ENCODE measurements around the gene OMP.

DNA sequence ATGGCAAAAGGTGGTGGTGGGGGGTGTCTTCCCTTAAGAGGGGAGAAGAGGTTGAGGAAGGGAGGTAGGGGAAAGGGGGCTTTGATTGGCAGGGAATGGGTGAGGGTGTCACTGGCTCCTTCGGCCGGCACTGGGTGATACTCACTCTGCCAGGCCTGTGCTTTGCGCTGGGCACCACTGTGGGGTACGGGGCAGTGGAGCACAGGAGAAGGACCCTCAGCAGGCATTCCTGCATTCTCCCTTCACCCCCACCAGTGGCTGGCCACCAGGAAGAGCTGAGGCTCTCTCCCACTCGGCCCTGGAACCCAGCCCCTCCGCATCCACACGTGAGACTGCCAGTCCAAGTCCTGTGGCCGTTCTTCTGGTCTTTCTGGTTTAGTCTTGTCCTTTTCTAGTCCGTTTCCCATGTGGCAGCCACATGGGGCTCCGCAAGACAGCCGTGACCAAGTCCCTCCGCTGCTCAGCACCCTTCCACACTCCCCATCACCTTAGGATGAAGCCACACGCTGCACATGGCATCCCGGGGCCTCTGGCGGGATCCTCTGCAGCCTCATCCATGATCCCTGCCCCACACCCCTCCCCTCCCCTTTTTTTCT lies 27.9 kb upstream of the OMP start:
- TF ChIP-seq SP1 (IDR thresholded peaks at IDR 0.05) (no peak), ZNF384 (IDR thresholded peaks at IDR 0.05) (no peak), NFRKB (IDR thresholded peaks at IDR 0.05) (no peak)

All from HEK293T (cell line).